B cell (primary cell): ENCODE data around the gene PALLD. TPM values are rescaled to one million over a fixed set of nuclear protein-coding genes. Genes with fewer than 3 reads are reported as not detected.

Experiments used
- ATAC-seq: fragments of 200-7000 bp; cut with Tn5 transposase; one replicate; pipeline ENCODE4 v1.10.0; 2021; ENCODE audit warnings: low read depth, mild to moderate bottlenecking, moderate number of reproducible peaks, moderate library complexity
- CTCF ChIA-PET: fragments of 350-600 bp; sonication (Branson Sonifier 250); formaldehyde crosslinking; loops from one replicate; lab custom pipeline; 2021; ENCODE audit warnings: antibody characterized with exemption, inconsistent platforms; lab: Charles Lee
- POLR2A ChIA-PET: fragments of 350-600 bp; sonication (Branson Sonifier 250); formaldehyde crosslinking; loops from one replicate; lab custom pipeline; 2021; ENCODE audit warnings: antibody characterized with exemption; lab: Charles Lee
- DNase-seq: peaks from one replicate; pipeline ENCODE4 v3.0.0; 2013
- H2AFZ ChIP-seq: 2 replicates; pipeline ENCODE4 v1.6.1; 2012; ENCODE audit warnings: mild to moderate bottlenecking, low read depth, low read length; ENCODE audit not compliant: insufficient read depth, poor library complexity, severe bottlenecking
- H3K27ac ChIP-seq, 2 donors: 1 replicate in 1 of 2; 2 replicates in 1 of 2; pipeline ENCODE4 v1.5.1; 2012 to 2013; ENCODE audit warnings: low read length in 2 of 2, mild to moderate bottlenecking in 2 of 2, moderate library complexity in 1 of 2
- H3K27me3 ChIP-seq, 4 experiments: fragments of 200-600 bp in 1 of 4; sonication (generic) in 1 of 4; replicated peaks in 1 of 4; 1 replicate in 2 of 4; 2 replicates in 2 of 4; pipeline versions ENCODE4 v1.6.1 to v1.7.0; 2013 to 2016; ENCODE audit warnings: low read length in 3 of 4, mild to moderate bottlenecking in 2 of 4, mixed read lengths in 1 of 4, moderate library complexity in 1 of 4; ENCODE audit not compliant: insufficient read depth in 4 of 4, control insufficient read depth in 3 of 4; ENCODE audit errors: control extremely low read depth in 1 of 4
- H3K36me3 ChIP-seq, 2 experiments: replicated peaks in 1 of 2; 1 replicate in 1 of 2; 2 replicates in 1 of 2; pipeline versions ENCODE4 v1.6.1 to v1.7.1; 2013; ENCODE audit warnings: low read length in 1 of 2; ENCODE audit not compliant: insufficient read depth in 2 of 2, control insufficient read depth in 1 of 2; ENCODE audit errors: control extremely low read depth in 1 of 2, extremely low read depth in 1 of 2
- H3K4me1 ChIP-seq, 2 donors: fragments of 200-600 bp in 1 of 2; sonication (generic) in 1 of 2; 1 replicate in 1 of 2; 2 replicates in 1 of 2; pipeline versions ENCODE4 v1.5.1 to v1.6.1; 2013 to 2017; ENCODE audit warnings: low read length in 2 of 2; ENCODE audit not compliant: control insufficient read depth in 2 of 2, insufficient read depth in 2 of 2
- H3K4me2 ChIP-seq: replicated peaks from 2 replicates; pipeline ENCODE3; 2012; ENCODE audit warnings: mild to moderate bottlenecking, low read depth, low read length; ENCODE audit not compliant: poor library complexity, severe bottlenecking
- H3K4me3 ChIP-seq, 5 experiments: fragments of 200-600 bp in 1 of 5; sonication (generic) in 1 of 5; 1 replicate in 3 of 5; 2 replicates in 2 of 5; pipeline versions ENCODE4 v1.5.1 to v1.7.0; 2011 to 2016; ENCODE audit warnings: low read length in 4 of 5, mild to moderate bottlenecking in 4 of 5, low read depth in 2 of 5, control low read depth in 1 of 5, moderate library complexity in 1 of 5; ENCODE audit not compliant: insufficient read depth in 1 of 5; ENCODE audit errors: control extremely low read depth in 1 of 5, extremely low read depth in 1 of 5
- H3K79me2 ChIP-seq: fragments of 200-600 bp; sonication (generic); one replicate; pipeline ENCODE4 v1.6.0; 2016; ENCODE audit warnings: low read length; ENCODE audit not compliant: control insufficient read depth, insufficient read depth
- H3K9ac ChIP-seq: fragments of 200-600 bp; sonication (generic); 2 replicates; pipeline ENCODE4 v1.6.1; 2017; ENCODE audit warnings: mild to moderate bottlenecking, low read length, moderate library complexity
- H3K9me3 ChIP-seq, 3 donors: one replicate each; pipeline versions ENCODE4 v1.6.1 to v1.7.1; 2013; ENCODE audit warnings: low read length in 2 of 3; ENCODE audit not compliant: control insufficient read depth in 2 of 3, insufficient read depth in 1 of 3; ENCODE audit errors: control extremely low read depth in 1 of 3
- H4K20me1 ChIP-seq: 2 replicates; pipeline ENCODE4 v1.6.0; 2012; ENCODE audit warnings: mild to moderate bottlenecking, low read length; ENCODE audit not compliant: insufficient read depth, control insufficient read depth, poor library complexity, severe bottlenecking
- H3K27ac Mint-ChIP-seq: one replicate; pipeline ENCODE4 v1.8.0; 2021; ENCODE audit warnings: mixed read lengths
- H3K27me3 Mint-ChIP-seq: one replicate; pipeline ENCODE4 v1.8.0; 2021; ENCODE audit warnings: mixed read lengths
- H3K4me1 Mint-ChIP-seq: one replicate; pipeline ENCODE4 v1.8.0; 2021; ENCODE audit warnings: mixed read lengths
- H3K4me3 Mint-ChIP-seq: one replicate; pipeline ENCODE4 v1.8.0; 2021; ENCODE audit warnings: mixed read lengths
- H3K9me3 Mint-ChIP-seq: one replicate; pipeline ENCODE4 v1.8.0; 2022; ENCODE audit warnings: mixed read lengths; ENCODE audit not compliant: insufficient read depth
- CTCF ChIP-seq: fragments of 200-600 bp; IDR thresholded peaks from one replicate; pipeline ENCODE4 v1.8.0; 2022; ENCODE audit warnings: antibody characterized with exemption, mild to moderate bottlenecking
- EZH2 ChIP-seq: IDR thresholded peaks from 2 replicates; pipeline ENCODE4 v1.6.1; 2012; ENCODE audit warnings: borderline replicate concordance, low read depth, mild to moderate bottlenecking, moderate library complexity, low read length; ENCODE audit not compliant: insufficient read depth, poor library complexity, severe bottlenecking
- WGBS: methylation state at CpG from one replicate; pipeline ENCODE4 v1.1.5; 2013; ENCODE audit warnings: missing lambda C conversion rate; ENCODE audit not compliant: insufficient coverage; 5-methylcytosine and 5-hydroxymethylcytosine counted together
- intact Hi-C: fragments of 100-400 bp; cut with micrococcal nuclease; formaldehyde crosslinking; loops from one replicate; pipeline ENCODE4 v1.10.0; 2022
- polyA plus RNA-seq: library from polyadenylated mRNA; depleted of rRNA; stranded (reverse); fragments of >200 nt; gene quantifications from 2 replicates; pipeline ENCODE4 v1.2.3, GENCODE V29; 2012
- total RNA-seq, 2 donors: library from RNA; stranded (reverse); fragments of 120-200 nt in 1 of 2; gene quantifications; 1 replicate in 1 of 2; 2 replicates in 1 of 2; pipeline versions ENCODE4 v1.2.3 to v1.2.4, GENCODE V29; 2013 to 2022

The PALLD gene
- total and polyA plus RNA-seq, 2 donors (not counting 1 experiment from before 2014, with no cell fraction given) = 0.63 to 0.71 TPM

DNA sequence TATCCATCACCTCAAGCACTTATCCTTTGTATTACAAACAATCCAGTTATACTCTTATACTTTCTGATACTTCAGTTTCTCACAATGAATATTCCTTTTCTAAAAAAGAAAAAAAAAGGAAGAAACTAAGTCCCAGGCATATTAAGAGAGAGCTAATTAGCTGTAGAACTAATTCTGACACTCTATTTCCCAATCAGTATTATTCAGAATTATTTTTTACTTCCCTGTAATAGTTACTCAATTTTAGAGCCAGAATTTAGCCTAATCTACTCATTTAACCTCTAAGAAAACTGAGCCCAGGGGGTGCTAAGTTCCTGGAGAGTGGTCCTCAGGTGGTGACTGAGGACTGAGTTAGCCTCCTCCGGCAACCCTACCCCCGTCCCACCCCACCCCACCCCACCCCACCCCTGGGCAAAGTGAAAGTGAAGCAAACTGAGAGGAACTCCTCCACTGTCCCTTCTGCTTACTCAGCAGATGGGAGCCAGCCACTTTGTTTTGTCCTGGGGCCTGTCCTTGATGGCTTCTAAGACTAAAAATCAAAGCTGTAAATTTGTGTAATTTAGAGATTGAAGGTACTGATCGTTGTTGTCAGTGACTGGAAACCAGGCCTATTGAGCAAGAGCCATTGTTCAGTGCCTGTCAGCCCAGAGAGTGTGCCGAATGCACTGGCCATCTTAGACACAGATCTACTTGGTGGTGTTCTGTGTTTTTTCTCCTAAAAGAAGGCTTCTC lies 351.1 kb downstream of the PALLD start:
- Mint-ChIP-seq H3K9me3 (no peaks in the 10 kb centered on the region), H3K4me3 (no peak overlapping the region), H3K27ac (no peak overlapping the region), H3K27me3 (peaks cover 17% of the 10 kb centered on the region), H3K4me1 (peaks cover 8% of the 10 kb centered on the region)
- Histone ChIP-seq H3K4me2 (no peak overlapping the region), H3K79me2 (no peaks in the 10 kb centered on the region), H3K27me3 (peaks cover 0 to 2% (median 0%) of the 10 kb centered on the region in 4 experiments), H3K4me1 (no peaks in the 10 kb centered on the region), H4K20me1 (no peaks in the 10 kb centered on the region), H2AFZ (no peak overlapping the region), H3K4me3 (no peak overlapping the region), H3K36me3 (no peaks in the 10 kb centered on the region), H3K27ac (no peak overlapping the region), H3K9me3 (no peaks in the 10 kb centered on the region), H3K9ac (no peak overlapping the region)
- no peak for DNase-seq
- ChIA-PET CTCF (no interaction called here), POLR2A (no interaction called here)
- no peak for TF ChIP-seq CTCF
- TF ChIP-seq EZH2 = no peak
- intact Hi-C loops = no loop called here
- no peak for ATAC-seq
- no CpG with 5 or more reads among the region's 4 CpGs for WGBS

GRCh38 chr4:168849030-168849675 lies 352.3 kb downstream of the PALLD start:
- Histone ChIP-seq H3K9ac (no peak overlapping the region), H3K4me3 (no peak overlapping the region), H3K27ac (no peak overlapping the region), H3K36me3 (no peaks in the 10 kb centered on the region), H3K9me3 (no peaks in the 10 kb centered on the region), H3K4me2 (no peak overlapping the region), H3K27me3 (no peaks in the 10 kb centered on the region), H2AFZ (no peak overlapping the region), H4K20me1 (no peaks in the 10 kb centered on the region), H3K79me2 (no peaks in the 10 kb centered on the region), H3K4me1 (no peaks in the 10 kb centered on the region)
- H3K27ac Mint-ChIP-seq = no peak overlapping the region
- DNase-seq = no peak
- peaks cover 11% of the 10 kb centered on the region for H3K27me3 Mint-ChIP-seq
- 54% methylated on average over 4 of the region's 10 CpGs for WGBS
- H3K4me1 Mint-ChIP-seq = peaks cover 8% of the 10 kb centered on the region
- no peak for ATAC-seq
- intact Hi-C loops = no loop called here
- H3K4me3 Mint-ChIP-seq = peak overlapping the region; percentile 3
- POLR2A ChIA-PET = interaction anchor here (0.6 kb wide), 1 partner anchor 234 kb away, joined by 3 read pairs; no protein-coding TSS in a partner anchor
- TF ChIP-seq CTCF (no peak), EZH2 (no peak)
- CTCF ChIA-PET = no interaction called here
- H3K9me3 Mint-ChIP-seq = no peaks in the 10 kb centered on the region
